ENCODE data around the gene ELOA.

GRCh38 chr1:23751050-23751814 lies 8.0 kb downstream of the ELOA start:
- TF ChIP-seq EP300 (IDR thresholded peaks at IDR 0.05; ENCODE audit: borderline replicate concordance) (no peak), MAX (IDR thresholded peaks at IDR 0.05) (no peak)
